ENCODE data around the gene LEMD1. TPM values are rescaled to one million over a fixed set of nuclear protein-coding genes. Genes with fewer than 3 reads are reported as not detected.

The LEMD1 gene
- total RNA-seq, 4 donors from 2014 or later: 1.1 to 1.4 (median 1.3) TPM; not detected in 1

- Histone ChIP-seq H3K27ac (no peak overlapping the region), H3K9me3 (no peaks in the 10 kb centered on the region), H3K36me3 (no peaks in the 10 kb centered on the region), H3K4me1 (peaks cover 0 to 13% (median 2%) of the 10 kb centered on the region in 3 donors), H3K4me3 (no peak overlapping the region), H3K27me3 (peaks cover 0 to 29% (median 0%) of the 10 kb centered on the region in 4 donors)
- TF ChIP-seq POLR2A (IDR thresholded peaks at IDR 0.05) (no peak), CTCF (IDR thresholded peaks at IDR 0.05) (no peak)
- intact Hi-C loops (cut with DNase I): no loop called here
- WGBS, 2 donors: 85 to 86% methylated on average over 5 to 6 of the region's 6 CpGs
- DNase-seq: no peak
Measured at GRCh38 chr1:205381305-205381704, 40.6 kb downstream of the LEMD1 start.

- no peak for TF ChIP-seq CTCF (IDR thresholded peaks at IDR 0.05)
- TF ChIP-seq POLR2A (IDR thresholded peaks at IDR 0.05): no peak
- peaks cover 0 to 17% (median 6%) of the 10 kb centered on the region in 3 donors for H3K4me1 ChIP-seq
- no peak overlapping the region for H3K4me3 ChIP-seq
- peaks cover 0 to 29% (median 0%) of the 10 kb centered on the region in 4 donors for H3K27me3 ChIP-seq
- no peak overlapping the region for H3K27ac ChIP-seq
- H3K36me3 ChIP-seq: no peaks in the 10 kb centered on the region
- DNase-seq: no peak
- intact Hi-C loops (cut with DNase I): no loop called here
- WGBS, 2 donors: 68 to 100% methylated on average over 2 of the region's 2 CpGs
- no peaks in the 10 kb centered on the region for H3K9me3 ChIP-seq
Measured at GRCh38 chr1:205380882-205381281, 41.0 kb downstream of the LEMD1 start.

GRCh38 chr1:205379056-205379455 is 42.8 kb downstream of the LEMD1 start:
- Histone ChIP-seq H3K9me3 (no peaks in the 10 kb centered on the region), H3K4me1 (peaks cover 0 to 35% (median 19%) of the 10 kb centered on the region in 3 donors), H3K4me3 (no peak overlapping the region), H3K27ac (no peak overlapping the region), H3K27me3 (peaks cover 0 to 38% (median 0%) of the 10 kb centered on the region in 4 donors), H3K36me3 (no peaks in the 10 kb centered on the region)
- intact Hi-C loops (cut with DNase I): no loop called here
- DNase-seq: no peak
- 72 to 75% methylated on average over 8 of the region's 8 CpGs for WGBS, 2 donors
- TF ChIP-seq POLR2A (IDR thresholded peaks at IDR 0.05) (no peak), CTCF (IDR thresholded peaks at IDR 0.05) (no peak)

- peaks cover 0 to 52% (median 28%) of the 10 kb centered on the region in 3 donors for H3K4me1 ChIP-seq
- intact Hi-C loops (cut with DNase I): no loop called here
- peaks cover 0 to 49% (median 0%) of the 10 kb centered on the region in 4 donors for H3K27me3 ChIP-seq
- 90 to 93% methylated on average over 3 of the region's 3 CpGs for WGBS, 2 donors
- no peak overlapping the region for H3K4me3 ChIP-seq
- H3K9me3 ChIP-seq: no peaks in the 10 kb centered on the region
- no peaks in the 10 kb centered on the region for H3K36me3 ChIP-seq
- H3K27ac ChIP-seq: peak overlapping the region in 2 of 4 donors; percentile 41 to 77
- DNase-seq: no peak
- no peak for TF ChIP-seq POLR2A (IDR thresholded peaks at IDR 0.05)
- TF ChIP-seq CTCF (IDR thresholded peaks at IDR 0.05): no peak
Measured at GRCh38 chr1:205377355-205377754, 44.5 kb downstream of the LEMD1 start.

GRCh38 chr1:205376739-205377138 is 45.1 kb downstream of the LEMD1 start:
- Histone ChIP-seq H3K27ac (peak overlapping the region in 3 of 4 donors; percentile 6 to 82 (median 77)), H3K9me3 (no peaks in the 10 kb centered on the region), H3K36me3 (no peaks in the 10 kb centered on the region), H3K27me3 (peaks cover 0 to 52% (median 0%) of the 10 kb centered on the region in 4 donors), H3K4me3 (no peak overlapping the region), H3K4me1 (peaks cover 0 to 58% (median 35%) of the 10 kb centered on the region in 3 donors)
- no peak for DNase-seq
- intact Hi-C loops (cut with DNase I): no loop called here
- 30 to 38% methylated on average over 4 of the region's 4 CpGs for WGBS, 2 donors
- TF ChIP-seq POLR2A (IDR thresholded peaks at IDR 0.05): no peak
- no peak for TF ChIP-seq CTCF (IDR thresholded peaks at IDR 0.05)
